ENCODE results near the gene TBC1D22A.
"Not testable (repeated sequence)": the region's sequence is repeated elsewhere in the genome, so short reads cannot be mapped to it uniquely, and the experiment has no call there.

TBC1D22A gene, protein sequence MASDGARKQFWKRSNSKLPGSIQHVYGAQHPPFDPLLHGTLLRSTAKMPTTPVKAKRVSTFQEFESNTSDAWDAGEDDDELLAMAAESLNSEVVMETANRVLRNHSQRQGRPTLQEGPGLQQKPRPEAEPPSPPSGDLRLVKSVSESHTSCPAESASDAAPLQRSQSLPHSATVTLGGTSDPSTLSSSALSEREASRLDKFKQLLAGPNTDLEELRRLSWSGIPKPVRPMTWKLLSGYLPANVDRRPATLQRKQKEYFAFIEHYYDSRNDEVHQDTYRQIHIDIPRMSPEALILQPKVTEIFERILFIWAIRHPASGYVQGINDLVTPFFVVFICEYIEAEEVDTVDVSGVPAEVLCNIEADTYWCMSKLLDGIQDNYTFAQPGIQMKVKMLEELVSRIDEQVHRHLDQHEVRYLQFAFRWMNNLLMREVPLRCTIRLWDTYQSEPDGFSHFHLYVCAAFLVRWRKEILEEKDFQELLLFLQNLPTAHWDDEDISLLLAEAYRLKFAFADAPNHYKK

DNA sequence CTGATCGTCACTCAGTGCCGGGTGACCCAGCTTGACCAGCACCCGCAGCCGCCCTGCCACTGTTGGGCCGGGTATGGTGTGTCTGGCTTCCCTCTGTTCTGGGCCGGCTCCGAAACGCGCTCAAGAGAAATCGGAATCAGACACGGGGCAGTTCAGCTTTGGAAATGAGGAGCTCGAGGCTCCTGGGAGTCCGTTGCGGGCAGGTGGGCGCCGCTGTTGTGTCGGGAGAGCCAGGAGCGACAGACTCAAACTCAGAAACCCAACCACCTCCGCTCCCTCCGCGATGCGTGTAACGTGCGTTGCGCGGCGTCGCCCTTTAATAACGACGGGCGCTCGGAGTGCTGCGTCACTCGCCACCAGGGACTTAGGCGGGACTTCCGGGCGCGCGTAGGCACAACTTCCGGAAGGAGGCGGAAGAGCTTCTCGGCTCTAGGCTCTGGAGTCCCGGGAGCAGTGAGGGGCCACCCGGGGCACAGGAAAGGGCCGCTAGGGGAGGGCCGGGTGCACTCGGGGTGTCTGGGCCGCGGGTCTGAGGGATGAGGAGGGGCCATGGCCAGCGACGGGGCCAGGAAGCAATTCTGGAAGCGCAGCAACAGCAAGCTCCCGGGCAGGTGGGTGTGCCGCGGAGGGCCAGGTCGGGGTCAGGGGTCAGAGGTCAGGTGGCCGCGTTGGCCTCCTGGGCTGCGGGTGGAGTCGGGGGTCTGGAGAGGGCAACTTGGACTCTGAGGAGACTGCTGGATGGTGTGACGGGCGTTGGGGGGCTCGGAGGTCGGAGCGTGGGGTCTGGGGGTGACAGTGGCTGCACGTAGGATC, at the start of gene TBC1D22A:
Gene TBC1D22A (plus strand): TSS at position 413 of the 813 bp plus-strand sequence. CDS start 137 bp downstream, at position 550.
- DNase-seq: peak; percentile 95

DNA sequence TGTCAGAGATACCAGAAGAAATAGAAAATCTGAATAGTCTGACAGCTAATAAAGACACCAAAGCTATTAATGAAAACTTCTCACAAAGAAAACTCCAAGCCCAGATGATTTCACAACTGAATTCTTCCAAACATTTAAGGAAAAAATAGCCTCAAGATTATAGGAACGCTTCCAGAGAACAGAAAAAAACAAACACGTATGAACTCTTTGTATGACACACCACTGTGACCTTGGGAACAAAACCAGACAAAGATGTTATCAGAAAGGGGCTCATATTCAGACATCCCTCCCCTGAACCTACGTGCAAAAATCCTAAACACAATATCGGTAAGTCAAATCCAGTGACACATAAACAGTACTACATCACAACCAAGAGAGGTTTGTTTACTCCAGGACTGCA, 47.9 kb upstream of the TBC1D22A start:
- DNase-seq: no peak

DNA sequence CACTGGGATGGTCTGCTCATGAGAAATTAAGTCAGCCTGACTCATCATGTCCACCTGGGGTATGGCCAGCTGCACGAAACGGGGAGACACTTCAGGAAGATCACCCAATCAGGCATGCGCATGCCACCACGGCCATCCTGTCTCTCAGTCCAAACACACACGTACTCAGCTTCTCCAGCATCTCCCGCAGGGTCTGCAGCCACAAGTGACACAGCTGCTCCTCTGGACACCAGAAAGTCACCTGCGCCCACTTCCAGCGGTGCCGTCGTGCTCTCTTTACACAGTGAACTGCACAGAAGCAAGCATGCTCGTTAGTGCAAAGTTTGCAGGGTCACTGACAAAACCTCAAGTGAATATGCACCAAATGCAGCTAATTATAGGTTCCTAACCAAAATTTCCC, 42.5 kb upstream of the TBC1D22A start:
- DNase-seq: no peak

GRCh38 chr22:46721501-46722085, 40.9 kb upstream of the TBC1D22A start:
- DNase-seq: peak; percentile 56

GRCh38 chr22:46723882-46724281, 38.6 kb upstream of the TBC1D22A start:
- DNase-seq: no peak

DNA sequence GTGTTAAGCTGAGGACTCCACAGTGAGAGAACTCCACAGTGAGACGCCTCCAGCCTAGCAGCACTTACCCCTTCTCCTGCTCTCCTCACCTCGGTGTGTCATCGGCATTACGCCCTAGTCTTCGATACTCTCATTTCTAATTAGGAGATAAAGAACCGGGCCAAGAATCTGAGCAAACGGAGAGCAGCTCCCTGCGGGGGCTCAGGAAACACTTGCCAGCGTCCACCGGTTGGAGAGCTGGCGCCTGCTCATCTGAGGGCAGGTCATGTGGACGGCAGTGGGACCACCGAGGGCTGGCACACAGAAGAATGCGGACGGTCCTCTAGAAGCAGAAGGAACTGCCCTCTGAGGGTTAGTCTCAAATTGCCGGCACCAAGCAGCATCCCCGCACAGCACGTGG, 37.4 kb upstream of the TBC1D22A start:
- no peak for DNase-seq

DNA sequence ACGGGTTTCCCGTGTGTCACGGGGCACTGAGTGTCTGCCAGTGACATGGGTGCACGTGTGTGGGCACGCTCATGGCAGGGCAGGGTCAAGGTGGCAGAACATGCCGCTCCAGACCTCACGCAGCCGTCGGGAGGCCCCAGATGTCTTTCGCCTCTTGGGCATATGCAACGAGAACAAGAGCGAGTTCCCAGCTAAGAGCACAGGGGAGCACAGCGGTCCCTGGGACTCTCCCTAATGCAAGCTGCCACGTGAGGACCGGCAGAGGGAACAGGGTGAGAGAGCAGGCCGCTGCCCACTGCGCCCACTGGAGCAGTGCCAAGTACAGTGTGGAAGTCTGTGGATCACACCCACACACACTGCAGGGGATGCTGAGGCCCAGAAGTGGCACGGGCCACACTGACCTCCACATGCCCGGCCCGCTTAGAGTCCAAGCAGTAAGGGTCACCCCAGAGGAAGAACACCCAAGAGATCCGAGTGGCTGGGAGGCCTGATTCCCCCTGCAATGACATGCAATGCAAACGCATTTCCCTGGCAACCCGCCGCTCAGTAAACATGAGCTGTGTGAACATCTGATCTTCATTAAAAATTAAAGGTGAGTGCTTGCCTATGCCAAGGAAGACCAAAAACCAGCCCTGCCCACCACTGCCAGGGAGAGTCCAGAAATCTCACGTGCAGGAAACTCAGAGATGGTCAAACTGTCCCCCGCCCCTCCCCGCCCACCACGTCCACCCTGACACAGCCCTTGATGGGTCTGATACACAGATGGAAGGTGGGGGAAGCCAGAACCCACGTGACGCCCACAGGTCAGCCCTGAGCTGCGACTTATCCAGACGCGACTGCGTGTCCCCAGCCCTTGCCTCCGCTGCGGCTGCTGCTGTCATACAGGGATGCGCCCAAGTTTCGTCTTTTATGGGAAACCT, 36.1 kb upstream of the TBC1D22A start:
- DNase-seq: no peak

GRCh38 chr22:46726986-46727317, 35.5 kb upstream of the TBC1D22A start:
- DNase-seq: no peak

GRCh38 chr22:46727813-46728364, 34.6 kb upstream of the TBC1D22A start:
- DNase-seq: no peak

DNA sequence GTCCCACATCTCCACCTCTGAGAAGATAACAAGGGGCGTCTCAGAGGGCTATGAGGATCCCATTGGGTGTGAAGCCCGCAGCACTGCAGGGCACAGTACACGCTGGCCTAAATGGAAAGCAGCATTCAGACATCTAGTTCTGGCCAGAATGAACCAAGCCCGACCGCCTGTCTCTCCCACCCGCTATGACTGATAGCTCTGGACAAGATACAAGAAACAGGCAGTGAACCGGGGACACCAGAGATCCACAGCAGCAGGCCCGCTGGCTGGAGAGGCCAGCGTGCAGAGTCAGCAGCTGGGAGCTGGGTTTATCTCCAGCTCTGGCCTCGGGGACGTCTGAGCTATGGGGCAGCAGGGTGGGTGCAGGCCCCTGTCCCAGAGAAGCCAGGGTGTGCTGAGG, 34.0 kb upstream of the TBC1D22A start:
- no peak for DNase-seq

DNA sequence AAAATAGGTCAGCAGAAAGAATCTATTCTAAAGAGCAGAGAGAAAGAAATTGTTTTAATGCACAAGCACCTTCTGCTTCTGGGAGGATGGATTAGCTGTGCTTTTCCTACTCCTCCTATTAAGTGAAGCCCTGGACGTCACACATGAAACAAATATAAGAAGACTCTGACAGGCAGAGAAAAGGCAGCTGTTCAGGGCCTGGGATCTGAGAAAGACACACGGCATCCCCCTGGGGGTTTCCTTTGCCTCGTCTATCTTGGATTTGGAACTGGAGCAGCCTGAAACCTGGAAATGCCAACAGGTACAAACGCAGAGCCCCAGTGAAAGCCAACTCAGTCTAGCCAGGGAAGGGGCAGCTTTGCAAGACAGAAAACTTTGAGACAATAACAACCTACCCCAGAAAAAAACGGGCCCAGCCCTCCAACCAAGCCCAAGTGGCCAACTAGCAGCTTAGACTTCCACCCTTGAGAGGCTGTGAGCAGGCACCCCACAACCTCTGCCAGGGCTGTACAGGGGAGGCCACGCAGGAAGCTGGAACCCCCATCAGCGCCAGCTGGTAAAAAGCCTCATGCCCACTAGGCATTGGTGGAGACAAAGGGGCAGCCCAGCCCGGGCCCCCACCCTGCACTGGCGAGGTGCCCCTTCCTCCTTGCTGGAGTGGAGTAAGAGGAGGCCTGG, 31.7 kb upstream of the TBC1D22A start:
- no peak for DNase-seq

GRCh38 chr22:46731246-46732040, 31.0 kb upstream of the TBC1D22A start:
- no peak for DNase-seq

GRCh38 chr22:46732041-46732379, 30.4 kb upstream of the TBC1D22A start:
- DNase-seq: no peak

GRCh38 chr22:46732513-46732912, 29.9 kb upstream of the TBC1D22A start:
- no peak for DNase-seq

- DNase-seq: not testable (repeated sequence)
Measured at GRCh38 chr22:46734213-46734722, 28.2 kb upstream of the TBC1D22A start.

- DNase-seq: no peak
Measured at GRCh38 chr22:46734830-46735453, 27.5 kb upstream of the TBC1D22A start.

GRCh38 chr22:46735747-46736608, 26.5 kb upstream of the TBC1D22A start:
- no peak for DNase-seq

GRCh38 chr22:46736705-46737104, 25.7 kb upstream of the TBC1D22A start:
- DNase-seq: no peak

Measured in right hindlimb (tissue), 1 donor.